NCI-H2227 (cell line): Measurements from ENCODE around the gene TGM3.

Experiments
- DNase-seq: peaks from one replicate; lab custom pipeline; 2025; ENCODE audit not compliant: unreplicated experiment; lab: John Stamatoyannopoulos, UW

TGM3 gene

DNA sequence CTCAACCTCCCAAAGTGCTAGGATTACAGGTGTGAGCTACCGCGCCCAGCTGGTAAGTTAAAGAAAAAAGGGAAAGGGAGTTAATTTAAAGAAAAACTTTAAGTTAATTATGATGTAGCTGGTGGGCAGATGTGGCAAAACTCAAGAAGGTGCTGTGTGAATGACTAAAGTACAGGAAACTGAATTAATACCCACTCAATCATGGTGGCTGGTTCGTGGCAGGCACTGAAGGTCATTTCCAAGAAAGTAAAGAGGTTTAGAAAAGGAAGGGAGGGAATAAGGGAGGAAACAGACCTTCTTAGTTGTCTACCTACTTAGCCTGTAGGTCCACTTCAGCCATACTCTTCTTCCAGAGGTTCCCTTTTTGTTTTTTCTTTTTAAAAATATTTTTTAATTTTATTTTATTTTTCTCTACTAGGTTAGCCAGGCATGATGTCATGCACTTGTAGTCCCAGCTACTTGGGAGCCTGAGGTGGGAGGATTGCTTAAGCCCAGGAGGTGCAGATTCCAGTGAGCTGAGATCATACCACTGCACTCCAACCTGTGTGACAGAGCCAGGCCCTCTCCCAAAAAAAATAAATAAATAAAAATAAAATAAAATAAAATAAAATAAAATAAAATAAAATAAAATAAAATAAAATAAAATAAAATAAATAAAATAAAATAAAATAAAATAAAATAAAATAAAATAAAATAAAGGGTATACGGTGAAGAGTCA is 11.9 kb upstream of the TGM3 start:
- DNase-seq, result no peak

DNA sequence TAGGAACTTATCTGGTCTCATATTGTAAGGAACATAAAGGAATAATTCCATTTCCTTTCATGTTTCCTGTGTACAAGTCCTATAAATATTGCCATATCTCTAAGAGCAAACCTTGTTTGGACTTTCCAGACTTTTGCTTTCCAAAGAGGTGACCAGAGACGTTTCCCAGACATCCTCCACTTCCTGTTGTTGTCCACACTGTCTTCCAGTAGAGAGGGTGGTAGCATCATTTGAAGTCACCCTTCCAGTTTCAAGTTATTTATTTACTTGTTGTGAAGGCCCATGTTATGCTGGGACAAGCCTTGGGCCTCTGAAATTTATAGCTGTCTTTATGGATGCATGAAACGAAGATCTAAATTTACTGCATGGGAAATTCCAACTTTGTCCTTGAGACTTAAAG is 10.6 kb upstream of the TGM3 start:
- DNase-seq, result no peak

DNA sequence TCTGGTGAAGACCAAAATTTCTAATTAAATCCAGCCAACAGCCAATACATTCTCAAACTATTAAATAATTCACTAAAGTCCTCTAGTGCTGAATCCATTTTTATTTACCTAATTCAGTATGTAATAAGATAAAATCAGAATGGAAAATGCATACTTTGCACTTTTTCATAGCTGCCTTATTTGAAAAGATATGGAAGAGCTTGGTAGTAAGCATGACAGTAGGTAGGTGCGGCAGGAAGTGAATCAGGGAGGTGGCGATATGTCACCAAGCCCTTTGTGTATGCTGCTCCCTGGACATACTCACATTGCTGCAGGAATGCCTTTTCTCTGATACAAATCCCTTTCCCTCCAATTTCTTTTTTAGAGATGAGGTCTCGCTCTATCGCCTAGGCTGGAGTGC is 10.2 kb upstream of the TGM3 start:
- no peak for DNase-seq

GRCh38 chr20:2287504-2287903 is 8.3 kb upstream of the TGM3 start:
- DNase-seq, result no peak

DNA sequence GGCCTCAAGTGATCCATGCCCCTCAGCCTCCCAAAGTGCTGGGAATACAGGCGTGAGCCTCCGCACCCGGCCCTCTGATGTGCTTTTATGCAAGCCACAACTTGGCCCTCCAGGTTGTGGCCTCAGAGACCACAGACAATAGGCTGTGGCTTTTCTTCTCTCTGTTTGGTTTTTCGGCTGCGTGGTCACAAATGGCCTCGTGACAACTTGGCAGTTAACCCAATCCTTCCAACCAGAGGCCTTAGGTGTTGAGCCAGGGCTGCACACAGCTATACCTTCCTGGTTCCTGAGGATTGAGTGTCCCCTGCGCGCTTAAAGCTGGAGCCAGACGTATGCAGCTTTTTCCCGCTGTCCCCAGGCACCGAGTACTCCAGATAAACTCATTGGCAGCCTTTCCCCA is 6.3 kb upstream of the TGM3 start:
- DNase-seq, result no peak

GRCh38 chr20:2290486-2290885 is 5.3 kb upstream of the TGM3 start:
- no peak for DNase-seq

DNA sequence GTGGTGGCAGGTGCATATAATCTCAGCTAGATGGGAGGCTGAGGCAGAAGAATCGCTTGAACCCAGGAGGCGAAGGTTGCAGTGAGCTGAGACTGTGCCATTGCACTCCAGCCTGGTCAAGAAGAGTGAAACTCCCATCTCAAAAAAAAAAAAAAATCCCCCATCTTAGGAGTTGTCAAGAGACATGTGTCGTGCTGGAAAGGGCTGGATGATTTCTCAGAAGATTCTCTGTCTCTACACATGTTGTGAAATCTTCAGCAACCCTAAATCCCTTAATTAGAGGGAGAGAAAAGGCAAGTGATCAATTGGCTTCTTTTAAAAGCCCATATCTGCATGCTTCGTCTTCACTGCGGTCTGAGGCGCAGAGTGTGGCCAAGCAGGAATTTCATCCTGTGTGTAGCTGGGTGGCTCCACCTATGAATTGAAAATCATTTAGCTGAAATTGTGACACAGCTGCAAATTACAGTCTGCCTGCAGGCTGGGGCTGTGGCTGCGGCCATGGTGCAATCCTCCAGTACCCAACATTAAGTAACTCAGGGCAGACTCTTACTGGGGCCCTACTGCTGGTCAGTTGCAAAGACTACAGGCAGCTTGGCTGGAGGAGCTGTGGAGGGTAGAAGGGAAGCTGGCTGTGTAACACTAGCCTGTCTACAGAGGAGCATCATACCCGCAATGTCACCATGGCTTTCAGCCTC is 3.2 kb upstream of the TGM3 start:
- DNase-seq, result peak; percentile 9

GRCh38 chr20:2293486-2293885 is 2.3 kb upstream of the TGM3 start:
- DNase-seq, result no peak

GRCh38 chr20:2293971-2294370 is 1.8 kb upstream of the TGM3 start:
- DNase-seq, result no peak

- no peak for DNase-seq
These were observed 515 bp upstream of the TGM3 start for GRCh38 chr20:2295286-2295685.

DNA sequence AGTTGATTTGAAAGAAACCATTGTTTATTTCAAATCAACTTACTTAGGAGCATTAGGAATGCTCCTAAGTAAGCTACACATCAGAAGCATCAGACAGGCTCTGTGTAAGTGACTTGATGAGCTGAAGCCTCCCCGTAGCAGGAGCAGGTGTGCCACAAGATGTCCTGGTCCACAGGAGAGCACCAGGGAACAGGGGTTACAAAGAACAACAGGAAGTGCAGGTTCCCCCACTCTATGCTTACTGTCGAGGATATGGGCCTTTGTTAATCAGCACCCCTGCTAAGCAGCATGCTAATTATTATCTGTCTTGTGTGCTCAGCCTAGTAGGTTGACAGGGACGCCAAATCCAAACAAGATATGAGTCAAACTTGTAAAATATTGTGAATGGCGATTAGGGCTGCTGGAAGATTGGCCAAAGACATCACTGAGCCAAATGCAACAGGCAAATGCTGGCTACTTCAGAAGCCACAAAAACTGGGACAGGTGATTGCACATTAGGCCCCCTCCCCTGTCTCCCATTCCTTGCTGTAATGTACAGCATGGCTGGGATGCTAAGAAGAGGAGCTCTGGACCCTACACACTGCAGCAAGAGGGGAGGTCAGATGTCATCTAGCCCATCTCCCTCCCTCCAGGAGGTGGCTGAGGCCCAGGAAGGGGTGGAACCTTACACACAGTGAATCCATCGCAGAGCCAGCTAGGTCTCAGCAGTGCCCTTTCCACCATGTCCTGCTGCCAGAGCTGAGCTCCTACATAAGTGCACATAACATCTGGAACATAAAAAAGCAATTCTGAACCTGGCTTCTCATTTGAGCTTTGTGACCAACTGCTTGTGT is 939 bp downstream of the TGM3 start:
- DNase-seq, result no peak

GRCh38 chr20:2297357-2297728 is 1.5 kb downstream of the TGM3 start:
- no peak for DNase-seq

DNA sequence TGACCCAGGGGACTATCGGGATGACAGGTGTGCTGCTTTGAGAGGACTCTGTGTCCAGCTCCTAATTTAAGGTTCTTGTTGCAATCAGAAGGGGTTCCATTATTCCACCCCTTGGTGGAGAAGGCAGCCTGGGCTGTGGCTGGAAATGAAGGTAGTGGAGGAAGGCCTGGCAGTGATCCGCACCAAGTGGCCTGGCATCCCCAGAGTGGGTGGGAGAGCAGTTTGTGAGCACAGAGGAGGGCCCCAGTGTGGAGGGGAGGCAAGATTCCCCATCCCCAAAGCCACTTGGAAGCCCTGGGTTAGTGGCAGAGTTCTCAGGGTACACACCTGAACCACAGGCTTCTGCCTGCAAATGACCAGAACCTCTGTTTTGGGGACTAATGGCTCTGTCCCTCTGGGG is 2.3 kb downstream of the TGM3 start:
- DNase-seq, result no peak

DNA sequence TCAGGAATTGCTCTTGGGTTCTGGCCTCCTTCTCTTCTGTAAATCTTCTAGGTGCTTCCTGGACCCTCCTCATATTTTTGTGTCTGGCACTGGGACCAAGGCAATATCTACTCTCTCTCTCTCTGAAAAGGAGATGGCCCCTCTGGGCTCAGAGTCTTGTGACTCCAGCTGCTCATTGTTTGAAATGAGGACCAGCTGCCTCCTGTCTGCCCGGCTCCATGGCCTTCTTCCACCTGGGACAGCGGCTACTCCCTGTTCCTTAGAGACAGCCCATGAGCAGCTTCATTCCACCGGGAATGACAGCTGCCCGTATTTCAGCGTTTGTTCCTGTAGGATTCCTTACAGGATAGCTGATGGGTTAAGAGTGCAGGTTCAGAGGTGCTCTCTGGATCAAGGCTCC is 2.9 kb downstream of the TGM3 start:
- DNase-seq, result no peak

DNA sequence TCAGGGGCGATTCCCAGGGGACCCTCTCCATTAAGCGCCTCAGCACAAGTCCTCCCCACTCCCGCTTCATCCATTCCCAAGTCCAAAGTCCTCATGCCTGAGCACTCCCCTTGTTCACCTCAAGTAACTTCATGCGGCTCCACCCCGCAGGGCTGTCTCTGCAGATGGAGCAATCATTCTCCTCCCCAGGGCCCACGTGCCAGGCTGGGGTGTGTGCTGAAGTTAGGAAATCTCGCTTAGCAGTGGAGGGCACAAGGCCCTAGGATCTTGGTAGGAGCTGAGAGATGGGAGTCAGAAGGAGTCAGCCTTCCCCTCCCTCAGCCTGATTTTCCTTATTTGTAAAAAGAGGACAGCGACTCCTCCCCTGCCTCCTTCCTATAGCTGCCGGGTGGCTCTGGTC is 3.5 kb downstream of the TGM3 start:
- DNase-seq, result no peak

DNA sequence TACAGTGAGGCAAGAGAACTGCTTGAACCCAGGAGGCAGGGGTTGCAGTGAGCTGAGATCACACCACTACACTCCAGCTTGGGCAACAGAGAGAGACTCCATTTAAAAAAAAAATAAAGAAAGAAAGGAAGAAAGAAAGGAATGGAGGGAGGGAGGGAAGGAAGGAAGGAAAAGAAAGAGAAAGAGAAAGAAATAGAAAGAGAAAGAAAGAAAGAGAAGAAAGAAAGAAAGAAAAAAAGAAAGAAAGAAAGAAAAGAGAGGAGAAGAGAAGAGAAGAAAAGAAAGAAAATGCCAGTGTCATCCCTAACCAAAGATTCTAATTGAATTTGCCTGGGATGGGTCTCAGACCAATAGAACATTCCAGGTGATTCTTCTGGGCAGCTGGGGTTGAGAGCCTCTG is 4.2 kb downstream of the TGM3 start:
- DNase-seq, result no peak

DNA sequence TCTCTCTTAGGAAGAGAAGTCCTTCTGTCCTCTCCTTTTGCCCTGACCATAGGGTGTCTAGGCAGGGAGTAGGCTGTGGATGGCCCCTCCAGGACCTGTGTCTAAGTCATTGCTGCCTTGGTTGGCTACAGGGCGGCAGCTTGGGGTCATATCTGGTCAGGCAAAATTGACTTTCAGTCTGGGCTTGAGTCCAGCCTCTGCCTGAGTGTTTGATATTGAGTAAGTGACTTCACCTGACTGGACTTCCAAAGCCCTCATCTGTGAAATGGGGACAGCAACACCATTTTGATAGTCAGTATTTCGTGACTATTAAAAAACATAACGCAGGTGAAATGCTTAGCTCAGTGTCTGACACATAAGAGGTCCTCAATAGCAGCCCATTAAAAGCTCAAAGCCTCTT is 4.6 kb downstream of the TGM3 start:
- DNase-seq, result no peak

- DNase-seq, result no peak
These were observed 5.4 kb downstream of the TGM3 start for GRCh38 chr20:2301164-2301622.

GRCh38 chr20:2302384-2303060 is 6.7 kb downstream of the TGM3 start:
- DNase-seq, result no peak

DNA sequence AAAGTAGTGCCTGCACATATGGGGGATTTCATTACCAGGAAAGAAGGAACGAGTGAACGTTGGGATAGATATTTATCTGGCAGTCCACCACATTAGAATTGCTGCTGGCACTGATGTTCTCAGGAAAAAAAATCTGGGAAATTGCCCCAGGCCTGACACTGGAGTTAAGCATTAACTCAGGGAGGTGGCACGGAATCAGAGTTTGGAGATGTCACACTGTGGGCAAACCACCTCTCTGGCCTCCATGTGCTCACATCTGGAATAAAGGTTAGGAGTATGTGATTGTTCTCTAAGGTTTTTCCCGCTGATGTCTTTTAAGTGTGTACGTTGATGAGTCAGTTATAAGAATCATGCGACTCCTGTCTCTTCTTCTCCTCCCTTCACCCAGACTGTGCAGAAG is 7.9 kb downstream of the TGM3 start:
- no peak for DNase-seq

DNA sequence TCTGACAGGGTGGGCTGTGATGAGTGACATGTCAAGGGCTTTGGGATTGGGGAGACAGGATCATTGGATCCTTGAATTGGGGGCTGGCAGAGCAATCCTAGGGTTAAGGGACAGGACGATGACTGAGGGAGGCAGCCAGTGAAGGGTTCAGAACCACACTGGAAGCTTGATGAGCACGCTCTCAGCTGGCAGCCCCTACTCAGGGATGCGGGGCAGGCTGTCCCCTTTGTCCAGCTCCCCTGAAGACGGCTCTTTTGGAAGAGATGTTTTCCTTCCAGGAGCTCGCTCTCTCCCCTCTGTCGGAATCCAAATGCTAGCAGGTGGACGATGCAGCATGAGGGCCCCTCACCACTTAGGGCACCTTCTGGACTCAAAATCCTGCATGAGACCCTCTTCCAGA is 8.4 kb downstream of the TGM3 start:
- DNase-seq, result no peak
